NCI-H2227 treated with DMSO at 0.1 percent for 48 hours (cell line): ENCODE measurements around the gene AMPH.

Source experiments
- DNase-seq: peaks from one replicate; lab custom pipeline; 2025; lab: John Stamatoyannopoulos, UW

The AMPH gene

GRCh38 chr7:38462819-38463218, 168.4 kb downstream of the AMPH start:
- no peak for DNase-seq

- DNase-seq: no peak
Measured at GRCh38 chr7:38461887-38462286, 169.3 kb downstream of the AMPH start.

- DNase-seq: no peak
Measured at GRCh38 chr7:38453826-38454225, 177.3 kb downstream of the AMPH start.

- no peak for DNase-seq
Measured at GRCh38 chr7:38453168-38453567, 178.0 kb downstream of the AMPH start.

GRCh38 chr7:38452681-38453108, 178.5 kb downstream of the AMPH start:
- DNase-seq: no peak

GRCh38 chr7:38451840-38452239, 179.3 kb downstream of the AMPH start:
- no peak for DNase-seq

GRCh38 chr7:38448584-38449234, 182.5 kb downstream of the AMPH start:
- DNase-seq: no peak

- no peak for DNase-seq
Measured at GRCh38 chr7:38448054-38448453, 183.1 kb downstream of the AMPH start.

GRCh38 chr7:38438970-38439369, 192.2 kb downstream of the AMPH start:
- DNase-seq: no peak

- DNase-seq: no peak
Measured at GRCh38 chr7:38432671-38433070, 198.5 kb downstream of the AMPH start.

- DNase-seq: no peak
Measured at GRCh38 chr7:38432080-38432479, 199.1 kb downstream of the AMPH start.

GRCh38 chr7:38429057-38429456, 202.1 kb downstream of the AMPH start:
- DNase-seq: no peak

GRCh38 chr7:38428041-38428440, 203.1 kb downstream of the AMPH start:
- DNase-seq: no peak

GRCh38 chr7:38427279-38427955, 203.8 kb downstream of the AMPH start:
- no peak for DNase-seq

- no peak for DNase-seq
Measured at GRCh38 chr7:38425509-38425908, 205.7 kb downstream of the AMPH start.

GRCh38 chr7:38424750-38425463, 206.3 kb downstream of the AMPH start:
- no peak for DNase-seq

GRCh38 chr7:38413784-38414183, 217.4 kb downstream of the AMPH start:
- DNase-seq: no peak

- no peak for DNase-seq
Measured at GRCh38 chr7:38411404-38411803, 219.8 kb downstream of the AMPH start.

- no peak for DNase-seq
Measured at GRCh38 chr7:38410056-38410455, 221.1 kb downstream of the AMPH start.

GRCh38 chr7:38409531-38409930, 221.6 kb downstream of the AMPH start:
- DNase-seq: no peak

- peak; percentile 32 for DNase-seq
Measured at GRCh38 chr7:38398725-38399321, 232.3 kb downstream of the AMPH start.

- no peak for DNase-seq
Measured at GRCh38 chr7:38396852-38397251, 234.3 kb downstream of the AMPH start.
